Tibial nerve (tissue), 4 donors: Measurements from ENCODE around the gene USP34.

ENCODE experiments used
- CTCF ChIP-seq, 5 experiments: fragments of 200-600 bp in 3 of 5; fragments of 450-650 bp in 2 of 5; sonication (generic) in 3 of 5; IDR thresholded peaks; one replicate each; pipeline ENCODE4 v1.5.1; 2016 to 2019; ENCODE audit warnings: antibody characterized with exemption in 5 of 5, mild to moderate bottlenecking in 3 of 5, moderate library complexity in 2 of 5
- EP300 ChIP-seq, 2 donors: sonication (generic); formaldehyde crosslinking; IDR thresholded peaks; one replicate each; pipeline ENCODE4 v1.6.1; 2017; ENCODE audit warnings: antibody characterized with exemption in 2 of 2, mild to moderate bottlenecking in 1 of 2
- POLR2A ChIP-seq, 2 donors: fragments of 450-650 bp; IDR thresholded peaks; one replicate each; pipeline ENCODE4 v1.6.1; 2017; ENCODE audit warnings: antibody characterized with exemption in 2 of 2, mild to moderate bottlenecking in 2 of 2, moderate library complexity in 2 of 2

- peak in 1 of 5 experiments; percentile 23 for TF ChIP-seq CTCF (IDR thresholded peaks at IDR 0.05)
- TF ChIP-seq POLR2A (IDR thresholded peaks at IDR 0.05), result peak in 1 of 2 donors; percentile 70
- TF ChIP-seq EP300 (IDR thresholded peaks at IDR 0.05), result peak; percentile 93 to 95
Observed at GRCh38 chr2:61144697-61145268, 326.1 kb downstream of the USP34 start.
